ENCODE results near the gene NLRX1.
A peak's percentile ranks its signal among the peaks of the same experiment; 100 is the strongest.
"Not testable (repeated sequence)": the region's sequence is repeated elsewhere in the genome, so short reads cannot be mapped to it uniquely, and the experiment has no call there.

NLRX1 gene

GRCh38 chr11:119188067-119188466 is 19.5 kb downstream of the NLRX1 start:
- no peak for DNase-seq

GRCh38 chr11:119188887-119189286 is 20.4 kb downstream of the NLRX1 start:
- DNase-seq = no peak

DNA sequence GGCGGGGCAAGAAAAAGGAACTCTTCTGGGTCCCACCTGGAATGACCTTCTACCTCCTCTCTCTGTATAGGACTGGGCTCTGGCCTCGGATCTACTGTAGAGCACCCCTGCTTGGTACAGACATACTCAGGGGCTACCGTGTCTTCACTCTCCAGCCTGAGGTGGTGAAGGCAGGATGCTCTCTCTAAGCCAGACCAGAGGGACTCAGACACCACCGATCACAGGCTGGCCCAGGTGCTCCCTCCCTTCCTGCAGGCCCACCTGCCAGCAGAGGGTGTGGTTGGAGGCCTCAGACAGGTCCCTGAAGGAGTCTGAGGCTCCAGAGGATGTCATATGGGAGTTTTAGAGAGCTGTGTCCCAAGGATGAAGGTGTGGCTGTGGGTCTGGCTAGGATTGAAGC is 20.9 kb downstream of the NLRX1 start:
- no peak for DNase-seq

GRCh38 chr11:119190531-119190930 is 22.0 kb downstream of the NLRX1 start:
- no peak for DNase-seq

DNA sequence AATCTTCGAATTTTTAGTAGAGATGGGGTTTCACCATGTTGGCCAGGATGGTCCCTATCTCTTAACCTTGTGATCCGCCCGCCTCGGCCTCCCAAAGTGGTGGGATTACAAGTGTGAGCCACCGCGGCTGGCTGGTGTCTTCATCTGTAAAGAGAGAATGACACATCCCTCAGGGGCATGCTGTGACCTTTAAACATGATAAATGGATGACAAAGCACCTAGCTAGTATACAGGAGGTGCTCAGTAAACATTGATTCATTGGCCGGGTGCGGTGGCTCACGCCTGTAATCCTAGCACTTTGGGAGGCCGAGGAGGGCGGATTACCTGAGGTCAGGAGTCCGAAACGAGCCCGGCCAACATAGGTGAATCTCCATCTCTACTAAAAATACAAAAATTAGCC is 22.7 kb downstream of the NLRX1 start:
- not testable (repeated sequence) for DNase-seq

- DNase-seq = no peak
These were observed 23.6 kb downstream of the NLRX1 start for GRCh38 chr11:119192111-119192510.

DNA sequence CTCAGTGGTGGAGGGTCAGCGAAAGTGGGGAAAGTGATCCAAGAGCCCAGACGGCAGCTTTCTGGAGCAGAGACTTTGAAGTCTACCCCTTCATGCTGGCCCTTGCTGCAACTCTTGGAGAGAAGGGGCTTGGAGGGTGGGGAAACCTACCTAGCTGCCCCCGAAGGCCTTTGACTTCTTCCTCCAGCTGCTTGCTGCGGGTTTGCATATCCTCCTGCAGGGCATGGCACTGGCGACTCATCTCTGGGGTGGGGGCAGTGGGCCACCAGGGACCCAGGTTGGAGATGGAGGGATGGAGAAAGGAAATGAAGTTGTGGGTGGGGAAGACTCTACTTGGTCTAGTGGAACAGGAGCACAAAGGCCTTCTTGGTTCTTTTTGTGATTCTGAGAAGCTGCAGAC is 24.5 kb downstream of the NLRX1 start:
- DNase-seq = no peak

DNA sequence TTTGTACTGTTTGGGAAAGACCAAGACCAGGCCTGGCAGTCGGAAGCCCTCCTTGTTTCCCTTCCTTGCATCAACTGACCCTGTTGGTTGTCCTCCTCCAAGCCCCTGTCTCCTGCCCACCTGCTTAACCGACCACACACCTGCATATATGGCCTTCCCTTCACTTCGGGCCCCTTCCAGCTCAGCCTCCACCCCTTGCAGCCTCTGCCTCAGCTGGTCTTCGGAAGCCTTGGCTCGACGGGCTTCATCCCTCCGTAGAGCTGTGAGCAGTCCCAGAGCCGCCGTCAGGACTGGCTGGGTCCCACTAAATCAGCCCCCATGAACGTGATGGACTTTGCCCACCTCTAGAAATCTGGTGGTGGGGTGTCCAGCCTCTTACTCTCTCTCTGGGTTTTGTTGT is 25.1 kb downstream of the NLRX1 start:
- DNase-seq = no peak

DNA sequence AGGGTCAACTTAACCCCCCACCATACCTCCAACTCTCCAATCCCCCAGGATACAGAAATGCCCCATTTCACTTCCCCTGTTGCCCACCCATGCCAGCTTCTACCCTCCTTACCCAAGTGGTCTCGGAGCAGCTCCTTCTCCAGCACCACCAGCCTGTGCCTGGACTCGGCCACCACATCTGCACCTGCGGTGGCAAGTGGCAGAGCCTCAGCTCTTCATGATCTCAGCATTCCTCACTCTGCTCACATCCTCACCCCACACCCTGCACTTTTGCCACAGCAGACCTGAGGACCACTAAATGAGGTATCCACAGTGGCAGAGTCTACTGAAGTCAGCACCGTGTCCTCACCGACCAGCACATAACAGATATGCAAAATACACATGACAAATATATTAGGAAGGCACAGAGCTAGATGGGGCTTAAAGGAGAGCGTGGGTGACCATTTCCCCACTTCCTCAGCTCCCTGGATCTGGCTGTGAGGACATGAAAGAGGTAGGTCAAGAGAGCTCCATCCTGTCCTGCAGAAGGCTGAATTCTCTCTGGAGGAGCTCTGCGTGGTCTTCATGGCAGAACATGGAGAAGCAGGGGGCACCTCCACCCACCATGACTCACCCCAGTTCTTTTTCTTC is 26.4 kb downstream of the NLRX1 start:
- DNase-seq = no peak

DNA sequence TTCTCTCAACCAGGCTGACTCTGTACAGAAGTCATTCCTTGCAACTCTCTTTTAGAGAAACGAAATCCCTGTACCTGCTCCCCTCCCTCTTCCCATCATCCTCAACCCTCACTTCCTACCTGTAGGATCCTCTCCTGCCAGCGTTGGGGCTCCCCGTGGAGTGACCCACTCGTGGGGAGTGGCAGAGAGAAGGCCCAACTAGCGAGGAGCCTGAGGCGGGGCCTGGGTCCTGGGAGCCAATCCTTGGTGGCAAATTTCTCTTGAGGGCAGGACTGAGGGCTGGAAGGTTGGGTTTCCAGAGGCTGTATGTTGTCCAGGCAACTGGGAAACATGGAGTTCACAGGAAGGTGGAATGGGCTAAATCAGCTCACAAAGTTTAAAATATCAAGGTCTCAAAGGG is 27.2 kb downstream of the NLRX1 start:
- DNase-seq = no peak

DNA sequence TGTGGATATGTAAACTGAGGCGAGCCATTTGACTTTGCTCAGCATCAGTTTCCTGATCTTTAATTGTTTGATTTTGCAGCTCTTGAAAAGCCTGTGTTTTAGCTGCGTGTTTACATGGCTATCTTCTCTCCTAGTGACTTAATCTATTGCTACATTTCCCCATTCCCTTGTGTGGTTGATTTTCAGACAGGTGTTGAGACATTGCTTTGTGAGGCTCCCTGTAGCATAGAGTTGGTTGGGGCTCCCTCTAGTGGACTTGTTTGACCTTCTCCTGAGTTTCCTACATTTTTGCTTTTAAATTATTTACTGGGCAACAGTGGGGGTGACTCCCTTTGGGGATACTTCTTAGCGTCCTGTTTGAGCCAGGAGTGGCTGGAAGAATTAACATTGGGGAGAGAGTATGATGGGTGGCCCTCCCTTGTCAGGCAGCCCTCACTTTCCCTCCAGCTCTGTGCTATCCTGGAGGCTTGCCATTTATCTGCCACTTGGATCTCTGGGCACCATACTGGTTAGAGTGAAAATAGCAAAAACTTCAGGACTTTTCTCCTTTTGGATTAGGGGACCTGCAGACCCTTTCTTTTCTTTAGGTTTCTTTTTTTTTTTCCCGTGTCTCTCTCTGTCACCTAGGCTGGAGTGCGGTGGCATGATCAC is 28.4 kb downstream of the NLRX1 start:
- DNase-seq = peak; percentile 68 to 78

DNA sequence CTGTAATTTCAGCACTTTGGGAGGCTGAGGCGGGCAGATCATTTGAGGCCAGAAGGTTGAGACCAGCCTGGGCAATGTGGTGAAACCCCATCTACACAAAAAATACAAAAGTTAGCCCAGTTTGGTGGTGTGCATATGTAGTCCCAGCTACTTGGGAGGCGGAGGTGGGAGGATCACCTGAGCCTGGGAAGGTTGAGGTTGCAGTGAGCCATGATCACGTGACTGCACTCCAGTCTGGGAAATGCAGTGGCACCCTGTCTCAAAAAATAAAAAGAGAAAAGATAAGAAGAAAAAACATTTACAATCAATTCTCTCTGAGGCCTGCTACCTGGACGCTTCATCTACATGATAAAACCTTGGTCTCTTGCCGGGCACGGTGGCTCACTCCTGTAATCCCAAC is 30.4 kb downstream of the NLRX1 start:
- DNase-seq = no peak

DNA sequence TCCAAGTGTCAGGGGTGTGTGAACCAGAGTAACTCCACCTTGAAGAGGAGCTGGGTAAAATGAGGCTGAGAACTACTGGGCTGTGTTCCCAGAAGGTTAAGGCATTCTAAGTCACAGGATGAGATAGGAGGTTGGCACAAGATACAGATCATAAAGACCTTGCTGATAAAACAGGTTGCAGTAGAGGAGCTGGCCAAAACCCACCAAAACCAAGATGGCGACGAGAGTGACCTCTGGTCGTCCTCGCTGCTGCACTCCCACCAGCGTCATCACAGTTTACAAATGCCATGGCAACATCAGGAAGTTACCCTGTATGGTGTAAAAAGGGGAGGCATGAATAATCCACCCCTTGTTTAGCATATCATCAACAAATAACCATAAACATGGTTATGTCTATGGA is 32.7 kb downstream of the NLRX1 start:
- DNase-seq = not testable (repeated sequence)

- DNase-seq = no peak
These were observed 34.0 kb downstream of the NLRX1 start for GRCh38 chr11:119202554-119202953.

DNA sequence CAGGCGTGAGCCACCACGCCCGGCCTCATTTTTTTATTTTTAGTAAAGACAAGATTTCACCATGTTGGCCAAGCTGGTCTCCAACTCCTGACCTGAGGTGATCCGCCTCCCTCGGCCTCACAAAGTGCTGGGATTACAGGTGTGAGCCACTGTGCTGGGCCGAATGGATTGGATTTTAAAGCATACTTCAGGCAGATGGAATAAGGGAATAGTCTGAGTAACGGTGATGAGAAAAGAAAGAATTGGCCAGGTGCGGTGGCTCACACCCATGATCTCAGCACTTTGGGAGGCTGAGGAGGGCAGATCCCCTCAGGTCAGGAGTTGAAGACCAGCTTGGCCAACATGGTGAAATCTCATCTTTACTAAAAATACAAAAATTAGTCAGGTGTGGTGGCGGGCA is 35.5 kb downstream of the NLRX1 start:
- DNase-seq = no peak

DNA sequence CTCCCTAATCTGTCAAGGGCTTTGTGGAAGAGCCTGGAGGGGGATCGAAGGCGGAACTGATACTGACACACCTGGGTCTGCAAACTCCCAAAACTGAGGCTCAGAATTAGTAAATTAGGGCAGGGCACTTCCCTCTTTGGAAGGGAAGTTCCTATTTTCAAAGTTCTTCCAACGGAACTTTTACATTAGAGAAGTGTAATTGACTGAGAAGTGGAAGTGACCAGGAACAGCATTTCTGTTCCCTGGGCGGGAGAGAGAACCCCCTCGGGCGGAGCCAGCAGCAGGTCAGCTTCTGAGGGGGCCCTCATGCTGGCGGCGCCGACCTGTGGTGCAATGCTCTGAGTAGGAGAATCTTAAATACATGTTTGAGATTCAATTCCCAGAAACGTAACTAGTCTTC is 36.6 kb downstream of the NLRX1 start:
- no peak for DNase-seq

GRCh38 chr11:119205574-119206510 is 37.3 kb downstream of the NLRX1 start, which contains the start of gene CBL:
TSS of gene CBL (plus strand) at chr11:119206339. CDS start at chr11:119206418, 79 bp downstream.
- DNase-seq = peak; percentile 94 to 98

DNA sequence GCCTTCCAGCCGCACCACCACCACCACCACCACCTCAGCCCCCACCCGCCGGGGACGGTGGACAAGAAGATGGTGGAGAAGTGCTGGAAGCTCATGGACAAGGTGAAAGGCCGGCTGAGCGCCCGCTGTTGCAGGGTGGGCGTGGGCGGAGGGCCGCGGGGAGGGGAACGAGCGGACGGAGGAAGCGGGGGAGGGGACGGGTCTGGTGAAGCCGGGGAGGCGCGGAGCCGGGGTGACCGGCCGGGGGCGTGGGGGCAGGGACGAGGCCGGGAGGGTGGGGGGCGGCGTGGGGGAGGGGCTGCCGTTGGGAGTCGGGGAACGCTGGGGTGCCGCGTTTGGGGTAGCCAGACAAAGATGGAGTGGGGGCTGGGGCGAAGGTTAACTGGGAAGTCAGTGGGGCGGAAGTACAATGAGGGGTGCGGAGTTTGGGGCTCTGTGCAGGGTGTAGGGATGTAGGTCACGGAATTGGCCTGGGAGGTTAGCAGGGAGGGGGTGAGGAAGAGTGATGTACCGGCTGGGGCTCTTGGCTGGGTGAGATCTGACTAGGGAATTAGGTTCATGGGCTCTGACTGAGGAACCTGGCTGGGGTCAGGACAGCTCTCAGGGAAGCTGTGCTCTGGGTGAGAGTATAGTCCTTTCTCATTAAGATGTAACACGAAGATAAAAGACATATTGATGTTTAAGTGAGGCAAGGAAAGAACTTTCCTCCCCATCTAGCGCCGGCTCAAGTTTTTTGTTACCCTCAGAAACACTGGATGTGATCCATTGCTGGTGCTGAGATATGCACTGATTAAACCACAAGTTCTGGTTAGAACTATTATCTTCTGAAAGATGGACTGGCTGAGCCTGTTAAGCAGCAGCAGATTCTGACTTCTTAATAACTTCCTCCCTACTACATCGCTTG is 38.2 kb downstream of the NLRX1 start:
- peak; percentile 51 to 55 for DNase-seq

DNA sequence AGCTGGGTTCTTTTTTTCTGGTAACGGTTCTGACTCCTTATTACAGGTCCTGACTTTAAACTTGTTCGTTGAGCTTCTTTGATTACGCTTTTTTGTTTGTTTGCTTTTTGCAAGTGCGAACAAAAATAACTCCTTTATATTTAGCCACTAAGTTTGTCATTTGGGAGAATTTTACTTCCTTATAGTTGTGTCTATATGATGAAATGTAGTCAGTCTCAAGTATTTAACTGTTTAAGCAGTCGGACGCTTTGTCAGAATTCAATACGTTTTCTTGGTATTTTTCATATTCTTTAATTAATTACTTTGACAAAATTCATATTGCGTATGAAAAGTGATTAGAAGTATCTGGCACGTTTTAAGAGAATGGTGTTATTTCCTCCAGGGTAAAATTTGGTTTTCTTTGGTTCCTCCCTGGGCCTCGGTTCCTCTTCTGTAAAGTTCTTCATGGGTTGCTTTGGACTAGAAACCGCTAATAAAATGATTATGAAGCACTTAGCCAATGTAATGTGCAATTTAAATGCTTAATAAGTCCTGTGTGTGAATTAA is 39.0 kb downstream of the NLRX1 start:
- DNase-seq = no peak

- DNase-seq = no peak
These were observed 40.7 kb downstream of the NLRX1 start for GRCh38 chr11:119209186-119209585.

GRCh38 chr11:119210050-119210449 is 41.5 kb downstream of the NLRX1 start:
- no peak for DNase-seq

DNA sequence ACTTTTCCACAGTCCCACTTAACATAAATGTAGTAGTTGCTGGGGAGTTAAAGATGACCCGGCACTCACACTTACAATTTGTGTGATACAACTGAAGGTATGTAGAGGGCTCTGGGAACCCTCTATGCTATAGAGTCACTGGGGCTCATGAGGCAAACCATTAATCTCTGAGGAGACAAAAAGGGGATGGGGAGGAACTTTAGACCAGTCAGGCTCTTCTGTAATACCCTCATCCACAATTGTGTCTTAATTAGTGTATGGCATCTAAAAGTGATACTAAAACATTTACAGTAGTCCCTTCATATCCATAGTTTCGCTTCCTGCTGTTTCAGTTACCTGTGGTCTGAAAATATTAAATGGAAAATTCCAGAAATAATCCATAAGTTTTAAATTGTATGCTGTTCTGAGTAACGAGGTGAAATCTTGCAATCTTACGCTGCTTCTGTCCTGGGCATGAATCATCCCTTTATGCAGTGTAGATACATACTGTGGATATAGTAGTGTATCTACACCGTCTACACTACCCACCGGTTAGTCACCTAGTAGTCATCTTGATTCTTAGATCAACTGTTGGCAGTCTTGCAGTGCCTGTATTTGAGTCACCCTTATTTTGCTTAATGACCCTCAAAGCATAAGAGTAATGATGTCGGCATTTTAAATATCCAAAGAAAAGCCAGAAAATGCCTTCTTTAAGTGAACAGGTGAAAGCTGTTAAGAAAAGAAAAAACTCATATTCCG is 49.8 kb downstream of the NLRX1 start:
- DNase-seq = peak; percentile 8 to 16
